ENCODE data around the gene PSMA7.
A peak's percentile ranks its signal among the peaks of the same experiment; 100 is the strongest.

The PSMA7 gene

GRCh38 chr20:62143081-62143956 is at the start of gene PSMA7, which contains the start of gene SS18L1:
Gene PSMA7 (minus strand): TSS chr20:62143394. CDS start chr20:62143303, 91 bp downstream.
Gene SS18L1 (plus strand): TSS chr20:62143769. CDS start chr20:62143821, 52 bp downstream.
- peak; percentile 66 to 69 for DNase-seq (ENCODE audit: low read depth in 2 of 2, low spot score in 1 of 2)

- DNase-seq (ENCODE audit: low read depth in 2 of 2, low spot score in 1 of 2) = no peak
These were observed 49.4 kb upstream of the PSMA7 start for GRCh38 chr20:62192635-62193034.

DNA sequence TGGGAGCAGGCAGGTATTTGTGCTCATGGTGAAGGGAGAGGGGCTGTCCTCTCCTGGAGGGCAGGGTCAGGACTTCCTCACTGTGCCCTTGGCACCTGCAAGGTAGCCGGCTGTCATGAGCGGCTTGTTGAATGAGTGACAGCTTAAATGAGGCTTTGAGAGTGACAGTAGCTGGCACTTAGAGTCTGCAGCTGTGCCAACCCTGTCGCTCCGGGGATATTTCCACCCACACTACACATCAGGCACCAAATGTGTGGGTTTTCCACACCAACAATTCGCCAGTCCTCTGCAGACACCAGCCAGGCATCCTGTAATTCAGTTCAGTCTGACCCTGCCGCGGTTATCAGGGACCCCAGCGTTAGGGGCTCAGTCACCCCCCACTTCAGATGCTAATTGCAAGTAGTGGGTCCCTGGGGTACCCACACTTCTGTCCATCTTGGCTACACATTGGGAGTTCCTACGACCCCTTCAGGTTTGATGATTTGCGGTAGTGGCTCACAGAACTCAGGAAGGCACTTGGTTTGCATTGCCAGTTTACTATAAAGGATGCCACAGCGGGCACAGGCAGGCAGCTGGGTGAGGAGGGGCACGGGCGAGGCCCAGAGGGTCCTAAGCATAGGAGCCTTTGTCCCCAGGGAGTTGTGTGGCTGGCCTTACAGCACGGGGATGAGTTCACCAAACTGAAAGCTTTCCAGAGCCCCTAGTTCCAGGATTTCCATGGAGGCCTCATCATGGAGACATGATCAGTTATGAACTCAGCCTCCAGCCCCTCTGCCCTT is 48.8 kb upstream of the PSMA7 start:
- DNase-seq (ENCODE audit: low read depth in 2 of 2, low spot score in 1 of 2) = no peak

DNA sequence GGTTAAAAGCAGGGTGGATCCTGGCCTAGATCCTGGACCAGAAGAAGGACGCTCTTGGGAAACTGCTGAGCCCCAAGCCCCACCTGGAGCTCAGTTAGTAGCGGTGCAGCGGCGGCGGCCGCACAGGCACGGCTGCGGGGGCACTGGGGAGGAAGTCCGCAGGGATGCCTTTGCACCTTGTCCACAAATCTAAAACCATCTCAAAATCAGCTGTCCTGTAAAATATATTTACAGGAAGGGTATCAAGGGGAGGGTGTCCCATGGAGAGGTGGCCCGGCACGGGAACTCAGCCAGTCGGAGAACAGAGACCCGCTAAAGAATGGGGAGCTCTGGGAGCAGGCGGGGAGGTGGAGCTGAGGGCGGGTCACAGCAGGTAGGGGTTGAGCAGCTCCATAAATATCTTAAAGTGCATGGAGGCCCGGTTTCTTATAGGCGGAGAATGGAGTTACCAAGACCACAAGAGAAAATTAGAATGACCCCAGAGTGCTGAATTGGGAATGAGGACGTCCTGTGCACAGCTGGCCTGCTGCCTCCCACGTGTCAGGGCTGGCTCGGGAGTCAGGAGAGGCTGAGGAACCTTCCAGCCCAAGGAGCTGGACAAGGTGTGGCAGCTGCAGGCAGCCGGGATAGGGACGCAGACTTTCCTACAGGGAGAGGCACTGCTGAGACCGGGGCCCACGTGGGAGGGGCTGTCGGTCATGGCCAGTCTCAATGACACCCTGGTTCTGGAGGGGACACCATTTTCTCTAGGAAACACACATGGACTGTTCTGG is 47.6 kb upstream of the PSMA7 start:
- DNase-seq (ENCODE audit: low read depth in 2 of 2, low spot score in 1 of 2) = no peak

- no peak for DNase-seq (ENCODE audit: low read depth in 2 of 2, low spot score in 1 of 2)
These were observed 44.0 kb upstream of the PSMA7 start for GRCh38 chr20:62186887-62187866.

DNA sequence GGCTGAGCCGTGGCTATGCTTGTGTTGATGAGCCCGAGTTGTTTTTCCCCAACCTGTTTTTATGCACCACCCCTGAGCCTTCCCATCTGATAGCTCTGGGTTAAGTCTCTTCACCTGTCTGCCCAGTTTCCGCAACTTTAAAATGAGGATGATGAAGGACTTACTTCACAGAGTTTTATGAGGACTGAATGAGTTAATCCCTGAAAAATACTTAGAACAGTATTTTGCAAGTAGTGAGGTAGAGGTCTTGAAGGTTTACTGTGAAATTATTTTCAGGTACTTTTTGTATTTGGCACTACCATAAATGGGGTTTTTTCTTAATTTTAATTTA is 42.9 kb upstream of the PSMA7 start:
- no peak for DNase-seq (ENCODE audit: low read depth in 2 of 2, low spot score in 1 of 2)

- DNase-seq (ENCODE audit: low read depth in 2 of 2, low spot score in 1 of 2) = no peak
These were observed 40.4 kb upstream of the PSMA7 start for GRCh38 chr20:62183426-62184142.

DNA sequence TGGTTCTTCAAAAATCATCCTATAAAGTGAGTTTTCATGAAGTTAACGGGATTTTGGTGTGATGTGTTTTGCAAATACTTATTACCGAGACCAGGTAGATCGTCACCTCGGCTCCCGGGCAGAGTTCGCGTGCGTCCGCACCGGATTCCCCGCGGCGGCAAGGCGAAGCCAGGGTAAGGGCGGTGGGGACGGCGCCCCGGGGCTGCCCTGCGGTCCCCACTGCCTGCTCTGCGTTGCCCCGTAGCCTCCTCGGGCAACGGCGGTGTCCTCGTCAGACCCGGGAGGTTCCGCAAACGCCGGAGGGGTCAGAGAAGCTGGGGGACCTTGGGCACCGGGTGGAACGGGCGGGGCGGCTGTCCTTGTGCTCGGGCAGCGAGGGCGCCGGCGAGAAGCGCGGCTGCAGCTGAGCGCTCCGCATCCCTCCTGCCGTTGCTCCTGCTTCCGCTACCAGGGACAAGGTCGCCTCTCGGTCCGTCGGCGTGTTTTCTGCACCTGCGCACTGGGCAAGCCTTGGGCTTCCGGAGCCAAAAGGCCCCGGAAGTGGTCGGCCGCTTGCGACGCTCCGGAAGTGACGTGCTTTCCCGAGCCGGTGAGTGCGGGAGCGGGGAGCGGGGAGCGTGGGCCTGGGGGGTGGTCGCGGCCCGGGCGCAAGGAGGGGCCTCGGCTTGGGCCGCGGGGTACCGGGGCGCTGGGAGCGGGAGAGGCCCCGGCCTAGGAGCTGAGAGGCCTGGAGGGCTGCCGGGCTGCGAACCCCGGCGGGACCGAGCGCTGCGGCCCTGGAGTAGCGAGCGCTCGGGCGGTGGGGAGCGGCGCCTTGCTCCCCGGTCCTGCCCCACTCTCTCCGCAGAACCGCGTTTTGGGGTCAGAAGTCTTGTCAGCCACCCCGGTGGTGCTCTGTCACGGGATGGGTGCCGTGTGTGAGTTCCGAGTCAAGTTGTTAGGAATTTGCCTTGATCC is 39.6 kb upstream of the PSMA7 start, which contains the start of gene MTG2:
TSS of gene MTG2 (plus strand) at position 560 of the 957 bp plus-strand sequence. CDS start 10,393 bp downstream, outside the sequence.
- peak; percentile 87 for DNase-seq (ENCODE audit: low read depth in 2 of 2, low spot score in 1 of 2)

- DNase-seq (ENCODE audit: low read depth in 2 of 2, low spot score in 1 of 2) = no peak
These were observed 38.6 kb upstream of the PSMA7 start for GRCh38 chr20:62181808-62182207.

GRCh38 chr20:62179162-62179504 is 35.9 kb upstream of the PSMA7 start:
- no peak for DNase-seq (ENCODE audit: low read depth in 2 of 2, low spot score in 1 of 2)

GRCh38 chr20:62178316-62179161 is 35.3 kb upstream of the PSMA7 start:
- DNase-seq (ENCODE audit: low read depth in 2 of 2, low spot score in 1 of 2) = no peak

DNA sequence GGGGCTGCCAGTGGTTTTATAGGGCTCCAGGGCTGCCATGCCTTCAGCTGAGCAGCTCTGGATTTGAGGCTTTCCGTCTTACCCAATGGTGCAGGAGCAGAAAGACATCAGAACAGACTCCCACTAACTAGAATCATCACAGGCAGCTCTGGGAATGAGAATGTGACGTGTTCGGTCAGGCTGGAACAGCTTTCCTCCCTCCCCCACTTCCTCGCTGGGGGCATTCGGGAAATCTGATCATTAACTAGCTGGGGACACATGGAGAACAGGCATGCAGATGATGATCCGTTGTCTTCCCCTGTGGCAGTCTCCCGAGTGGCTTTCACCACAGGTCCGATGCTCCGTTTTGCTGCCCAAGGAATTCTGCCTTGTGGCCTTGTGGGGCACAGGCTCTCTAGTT is 34.1 kb upstream of the PSMA7 start:
- no peak for DNase-seq (ENCODE audit: low read depth in 2 of 2, low spot score in 1 of 2)

DNA sequence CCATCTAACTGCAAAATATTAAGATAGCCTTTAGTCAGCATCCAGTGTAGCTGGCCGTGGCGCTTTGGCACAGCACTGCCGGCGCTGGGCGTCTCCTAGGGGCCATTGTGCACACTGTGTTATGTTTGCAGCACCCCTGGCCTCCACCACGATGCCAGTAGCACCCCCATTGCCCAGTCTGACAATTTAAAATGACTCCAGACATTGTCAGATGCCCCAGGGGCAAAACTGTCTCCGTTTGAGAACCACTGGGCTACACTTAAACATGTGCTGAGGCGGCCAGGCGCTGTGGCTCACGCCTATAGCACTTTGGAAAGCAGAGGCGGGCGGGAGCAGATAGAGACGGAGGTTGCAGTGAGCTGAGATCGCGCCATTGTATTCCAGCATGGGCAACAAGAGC is 33.7 kb upstream of the PSMA7 start:
- no peak for DNase-seq (ENCODE audit: low read depth in 2 of 2, low spot score in 1 of 2)

- no peak for DNase-seq (ENCODE audit: low read depth in 2 of 2, low spot score in 1 of 2)
These were observed 32.5 kb upstream of the PSMA7 start for GRCh38 chr20:62175711-62176110.

GRCh38 chr20:62174870-62175624 is 31.9 kb upstream of the PSMA7 start:
- no peak for DNase-seq (ENCODE audit: low read depth in 2 of 2, low spot score in 1 of 2)

GRCh38 chr20:62174021-62174804 is 31.0 kb upstream of the PSMA7 start:
- DNase-seq (ENCODE audit: low read depth in 2 of 2, low spot score in 1 of 2) = no peak

Data from stimulated activated CD8-positive, alpha-beta memory T cell treated with anti-CD3 and anti-CD28 coated beads, Interleukin-4, amount 100 ng/mL, for 1 hour (primary cell).